ENCODE measurements around the gene RALGAPB. TPM values are rescaled to one million over a fixed set of nuclear protein-coding genes. Genes with fewer than 3 reads are reported as not detected.

The RALGAPB gene
- total RNA-seq, 1 experiment from 2014 or later: 24.0 TPM

DNA sequence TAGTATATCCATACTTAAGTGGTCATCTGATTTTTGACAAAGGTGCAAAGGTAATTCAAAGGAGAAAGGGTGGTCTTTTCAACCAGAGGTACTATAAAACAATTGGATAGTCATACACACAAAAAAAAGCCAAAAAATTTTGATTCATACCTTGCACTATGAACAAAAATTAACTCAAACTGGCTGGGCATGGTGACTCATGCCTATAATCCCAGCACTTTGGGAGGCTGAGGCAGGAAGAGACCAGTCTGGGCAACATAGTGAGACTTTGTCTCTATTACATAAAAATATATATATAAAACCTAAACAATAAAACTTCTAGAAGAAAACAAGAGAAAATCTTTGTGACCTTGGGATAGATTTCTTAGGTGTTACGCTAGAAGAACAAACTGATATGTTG lies 64.5 kb downstream of the RALGAPB start:
- Histone ChIP-seq H3K4me1 (ENCODE audit: control insufficient read depth in 1 of 2, insufficient read depth in 2 of 2, low read length in 2 of 2) (no peaks in the 10 kb centered on the region), H3K79me2 (ENCODE audit: insufficient read depth, low read length) (no peaks in the 10 kb centered on the region), H3K9me3 (ENCODE audit: control insufficient read depth in 1 of 2, insufficient read depth in 1 of 2, low read depth in 1 of 2, low read length in 2 of 2) (no peaks in the 10 kb centered on the region), H3K4me2 (ENCODE audit: low read length) (no peak overlapping the region), H3K36me3 (ENCODE audit: control insufficient read depth in 1 of 2, insufficient read depth in 2 of 2, low read length in 2 of 2) (peaks cover 26 to 28% of the 10 kb centered on the region in 2 experiments; a peak in 3 of 4 replicates), H3K27ac (ENCODE audit: low read depth, low read length) (no peak overlapping the region), H3K4me3 (replicated peaks in 1 of 2; ENCODE audit: low read depth in 1 of 2, low read length in 2 of 2) (no peak overlapping the region), H3K9me2 (ENCODE audit: insufficient read depth) (no peaks in the 10 kb centered on the region), H4K20me1 (ENCODE audit: insufficient read depth) (no peaks in the 10 kb centered on the region), H3K27me3 (ENCODE audit: insufficient read depth, low read length) (no peaks in the 10 kb centered on the region), H2AFZ (ENCODE audit: low read depth, low read length, poor library complexity, severe bottlenecking) (no peak overlapping the region), H3K9ac (ENCODE audit: low read length) (no peak overlapping the region)
- ChIA-PET CTCF (no interaction called here), POLR2A (no interaction called here), RAD21 (ENCODE audit: low non-redundant PET in 1 of 2, low total read pairs in 2 of 2, uncharacterized antibody in 2 of 2, unreplicated experiment in 2 of 2) (no interaction called here)
- no peak for DNase-seq (ENCODE audit: low read depth, low spot score)
- no peak for TF ChIP-seq CBX3 (IDR thresholded peaks at IDR 0.05; ENCODE audit: low read depth)
- TF ChIP-seq, protein P1, sequence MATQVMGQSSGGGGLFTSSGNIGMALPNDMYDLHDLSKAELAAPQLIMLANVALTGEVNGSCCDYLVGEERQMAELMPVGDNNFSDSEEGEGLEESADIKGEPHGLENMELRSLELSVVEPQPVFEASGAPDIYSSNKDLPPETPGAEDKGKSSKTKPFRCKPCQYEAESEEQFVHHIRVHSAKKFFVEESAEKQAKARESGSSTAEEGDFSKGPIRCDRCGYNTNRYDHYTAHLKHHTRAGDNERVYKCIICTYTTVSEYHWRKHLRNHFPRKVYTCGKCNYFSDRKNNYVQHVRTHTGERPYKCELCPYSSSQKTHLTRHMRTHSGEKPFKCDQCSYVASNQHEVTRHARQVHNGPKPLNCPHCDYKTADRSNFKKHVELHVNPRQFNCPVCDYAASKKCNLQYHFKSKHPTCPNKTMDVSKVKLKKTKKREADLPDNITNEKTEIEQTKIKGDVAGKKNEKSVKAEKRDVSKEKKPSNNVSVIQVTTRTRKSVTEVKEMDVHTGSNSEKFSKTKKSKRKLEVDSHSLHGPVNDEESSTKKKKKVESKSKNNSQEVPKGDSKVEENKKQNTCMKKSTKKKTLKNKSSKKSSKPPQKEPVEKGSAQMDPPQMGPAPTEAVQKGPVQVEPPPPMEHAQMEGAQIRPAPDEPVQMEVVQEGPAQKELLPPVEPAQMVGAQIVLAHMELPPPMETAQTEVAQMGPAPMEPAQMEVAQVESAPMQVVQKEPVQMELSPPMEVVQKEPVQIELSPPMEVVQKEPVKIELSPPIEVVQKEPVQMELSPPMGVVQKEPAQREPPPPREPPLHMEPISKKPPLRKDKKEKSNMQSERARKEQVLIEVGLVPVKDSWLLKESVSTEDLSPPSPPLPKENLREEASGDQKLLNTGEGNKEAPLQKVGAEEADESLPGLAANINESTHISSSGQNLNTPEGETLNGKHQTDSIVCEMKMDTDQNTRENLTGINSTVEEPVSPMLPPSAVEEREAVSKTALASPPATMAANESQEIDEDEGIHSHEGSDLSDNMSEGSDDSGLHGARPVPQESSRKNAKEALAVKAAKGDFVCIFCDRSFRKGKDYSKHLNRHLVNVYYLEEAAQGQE (IDR thresholded peaks at IDR 0.05; ENCODE audit: low read depth): no peak
- TF ChIP-seq ZFX (IDR thresholded peaks at IDR 0.05): no peak
- no peak for TF ChIP-seq YY1 (IDR thresholded peaks at IDR 0.05; ENCODE audit: extremely low read depth, insufficient replicate concordance, low read depth, low read length)
- TF ChIP-seq, protein P2, sequence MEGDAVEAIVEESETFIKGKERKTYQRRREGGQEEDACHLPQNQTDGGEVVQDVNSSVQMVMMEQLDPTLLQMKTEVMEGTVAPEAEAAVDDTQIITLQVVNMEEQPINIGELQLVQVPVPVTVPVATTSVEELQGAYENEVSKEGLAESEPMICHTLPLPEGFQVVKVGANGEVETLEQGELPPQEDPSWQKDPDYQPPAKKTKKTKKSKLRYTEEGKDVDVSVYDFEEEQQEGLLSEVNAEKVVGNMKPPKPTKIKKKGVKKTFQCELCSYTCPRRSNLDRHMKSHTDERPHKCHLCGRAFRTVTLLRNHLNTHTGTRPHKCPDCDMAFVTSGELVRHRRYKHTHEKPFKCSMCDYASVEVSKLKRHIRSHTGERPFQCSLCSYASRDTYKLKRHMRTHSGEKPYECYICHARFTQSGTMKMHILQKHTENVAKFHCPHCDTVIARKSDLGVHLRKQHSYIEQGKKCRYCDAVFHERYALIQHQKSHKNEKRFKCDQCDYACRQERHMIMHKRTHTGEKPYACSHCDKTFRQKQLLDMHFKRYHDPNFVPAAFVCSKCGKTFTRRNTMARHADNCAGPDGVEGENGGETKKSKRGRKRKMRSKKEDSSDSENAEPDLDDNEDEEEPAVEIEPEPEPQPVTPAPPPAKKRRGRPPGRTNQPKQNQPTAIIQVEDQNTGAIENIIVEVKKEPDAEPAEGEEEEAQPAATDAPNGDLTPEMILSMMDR (IDR thresholded peaks at IDR 0.05 in 2 of 3, conservative IDR thresholded peaks at IDR 0.05 in 1 of 3; ENCODE audit: borderline replicate concordance in 1 of 3, insufficient read depth in 1 of 3, low read depth in 2 of 3, low read length in 2 of 3): no peak
- no peak for TF ChIP-seq ZNF274 (IDR thresholded peaks at IDR 0.05; ENCODE audit: low read depth, low read length)
- TF ChIP-seq TCF7L2 (IDR thresholded peaks at IDR 0.05; ENCODE audit: borderline replicate concordance, extremely low read depth, insufficient read depth, insufficient read length): no peak
- TF ChIP-seq ELF1 (IDR thresholded peaks at IDR 0.05; ENCODE audit: borderline replicate concordance, low read depth): no peak
- TF ChIP-seq, protein P3, sequence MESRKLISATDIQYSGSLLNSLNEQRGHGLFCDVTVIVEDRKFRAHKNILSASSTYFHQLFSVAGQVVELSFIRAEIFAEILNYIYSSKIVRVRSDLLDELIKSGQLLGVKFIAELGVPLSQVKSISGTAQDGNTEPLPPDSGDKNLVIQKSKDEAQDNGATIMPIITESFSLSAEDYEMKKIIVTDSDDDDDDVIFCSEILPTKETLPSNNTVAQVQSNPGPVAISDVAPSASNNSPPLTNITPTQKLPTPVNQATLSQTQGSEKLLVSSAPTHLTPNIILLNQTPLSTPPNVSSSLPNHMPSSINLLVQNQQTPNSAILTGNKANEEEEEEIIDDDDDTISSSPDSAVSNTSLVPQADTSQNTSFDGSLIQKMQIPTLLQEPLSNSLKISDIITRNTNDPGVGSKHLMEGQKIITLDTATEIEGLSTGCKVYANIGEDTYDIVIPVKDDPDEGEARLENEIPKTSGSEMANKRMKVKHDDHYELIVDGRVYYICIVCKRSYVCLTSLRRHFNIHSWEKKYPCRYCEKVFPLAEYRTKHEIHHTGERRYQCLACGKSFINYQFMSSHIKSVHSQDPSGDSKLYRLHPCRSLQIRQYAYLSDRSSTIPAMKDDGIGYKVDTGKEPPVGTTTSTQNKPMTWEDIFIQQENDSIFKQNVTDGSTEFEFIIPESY (IDR thresholded peaks at IDR 0.05; ENCODE audit: extremely low read depth, insufficient replicate concordance, low read length): no peak
- no peak for TF ChIP-seq JUND (IDR thresholded peaks at IDR 0.05)
- TF ChIP-seq, protein P4, sequence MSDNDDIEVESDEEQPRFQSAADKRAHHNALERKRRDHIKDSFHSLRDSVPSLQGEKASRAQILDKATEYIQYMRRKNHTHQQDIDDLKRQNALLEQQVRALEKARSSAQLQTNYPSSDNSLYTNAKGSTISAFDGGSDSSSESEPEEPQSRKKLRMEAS (IDR thresholded peaks at IDR 0.05): no peak
- TF ChIP-seq, protein P5, sequence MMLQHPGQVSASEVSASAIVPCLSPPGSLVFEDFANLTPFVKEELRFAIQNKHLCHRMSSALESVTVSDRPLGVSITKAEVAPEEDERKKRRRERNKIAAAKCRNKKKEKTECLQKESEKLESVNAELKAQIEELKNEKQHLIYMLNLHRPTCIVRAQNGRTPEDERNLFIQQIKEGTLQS (IDR thresholded peaks at IDR 0.05): no peak
- no peak for TF ChIP-seq EZH2 (IDR thresholded peaks at IDR 0.05)
- no peak for TF ChIP-seq RAD21 (IDR thresholded peaks at IDR 0.05; ENCODE audit: low read depth)
- TF ChIP-seq EGR1 (IDR thresholded peaks at IDR 0.05; ENCODE audit: low read depth): no peak
- no peak for ATAC-seq
- intact Hi-C loops (cut with micrococcal nuclease): no loop called here
- no TSS peak for BruUV-seq (replicated peaks)

All from HCT116 (cell line).